ENCODE data around the gene ABHD1.
A peak's percentile ranks its signal among the peaks of the same experiment; 100 is the strongest.
"Not testable (repeated sequence)": the region's sequence is repeated elsewhere in the genome, so short reads cannot be mapped to it uniquely, and the experiment has no call there.

ABHD1 gene

DNA sequence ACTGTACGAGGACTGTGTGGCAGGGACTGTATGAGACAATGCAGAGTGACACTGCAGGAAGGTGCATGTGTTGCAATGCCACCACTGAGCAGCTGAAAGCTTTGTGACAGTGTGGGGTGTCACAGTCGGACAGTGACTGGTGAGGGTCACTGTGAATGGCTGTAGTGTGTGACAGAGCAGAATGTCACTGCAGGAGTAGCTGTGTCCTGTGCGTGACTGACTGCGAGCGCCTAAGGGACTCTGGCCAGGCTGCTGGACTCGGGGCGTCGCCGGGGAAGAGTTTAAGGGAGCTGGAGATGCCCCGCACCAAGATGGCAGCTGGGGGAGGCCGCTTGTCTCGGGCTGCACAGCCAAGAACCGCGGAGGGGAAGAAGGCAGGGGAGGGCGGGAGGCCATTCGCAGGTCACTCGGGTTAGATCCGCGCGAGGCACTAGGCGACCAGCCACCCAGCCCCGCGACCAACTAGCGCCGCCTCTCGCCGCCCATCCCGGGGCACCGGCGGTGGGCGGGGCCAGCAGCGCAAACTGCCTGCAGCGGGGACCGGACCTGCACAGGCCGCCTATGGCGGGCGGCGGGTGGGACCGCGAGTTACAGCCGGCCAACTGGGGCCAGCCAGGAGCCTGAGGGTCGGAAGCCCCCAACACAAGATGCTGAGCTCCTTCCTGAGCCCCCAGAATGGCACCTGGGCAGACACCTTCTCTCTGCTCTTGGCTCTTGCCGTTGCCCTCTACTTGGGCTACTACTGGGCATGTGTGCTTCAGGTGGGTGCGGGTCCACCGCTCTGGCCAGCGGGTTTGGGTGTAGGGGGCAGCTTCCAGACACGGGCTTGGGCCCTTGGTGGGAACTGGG is at the start of gene ABHD1:
TSS of gene ABHD1 (plus strand) at position 514 of the 849 bp plus-strand sequence. CDS start at position 648, 134 bp downstream.
- peak; percentile 77 for DNase-seq (ENCODE audit: low spot score)

- no peak for DNase-seq (ENCODE audit: low spot score)
These were observed 48.7 kb upstream of the ABHD1 start for GRCh38 chr2:27074738-27075565.

DNA sequence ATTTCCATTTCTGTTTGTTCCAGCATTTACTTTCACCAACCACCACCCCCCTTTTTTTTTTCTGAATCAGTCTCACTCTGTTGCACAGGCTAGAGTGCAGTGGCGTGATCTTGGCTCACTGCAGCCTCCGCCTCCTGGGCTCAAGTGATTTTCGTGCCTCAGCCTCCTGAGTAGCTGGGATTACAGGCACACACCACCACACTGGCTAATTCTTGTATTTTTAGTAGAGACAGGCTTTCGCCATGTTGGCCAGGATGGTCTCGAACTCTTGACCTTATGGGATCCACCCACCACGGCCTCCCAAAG is 48.1 kb upstream of the ABHD1 start:
- not testable (repeated sequence) for DNase-seq (ENCODE audit: low spot score)

GRCh38 chr2:27076323-27076722 is 47.3 kb upstream of the ABHD1 start:
- no peak for DNase-seq (ENCODE audit: low spot score)

DNA sequence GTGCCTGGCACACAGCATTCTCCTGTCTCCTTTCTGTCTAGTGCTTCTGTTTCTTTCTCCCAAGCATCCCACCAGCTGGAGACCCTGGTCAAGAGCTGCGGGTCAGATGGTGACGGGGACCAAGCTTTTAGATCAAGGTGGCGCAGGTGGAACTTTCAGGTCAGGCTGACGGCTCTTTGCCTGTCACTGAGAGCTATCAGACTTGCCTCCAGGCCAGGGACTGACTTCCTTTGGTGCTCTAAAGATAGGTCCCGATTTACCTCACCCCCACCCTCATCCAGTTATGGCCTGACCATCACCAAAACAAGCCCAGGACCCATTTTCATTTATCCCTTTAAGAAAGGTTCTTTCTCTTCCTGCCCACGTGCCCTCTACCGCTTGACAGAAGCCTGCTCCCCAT is 46.4 kb upstream of the ABHD1 start:
- no peak for DNase-seq (ENCODE audit: low spot score)

GRCh38 chr2:27078267-27079194 is 45.1 kb upstream of the ABHD1 start, which contains the start of gene EMILIN1:
Gene EMILIN1, plus strand, starts transcription at chr2:27078615. Its CDS starts 451 bp downstream, at chr2:27079066.
- DNase-seq (ENCODE audit: low spot score) = no peak

- DNase-seq (ENCODE audit: low spot score) = no peak
These were observed 44.1 kb upstream of the ABHD1 start for GRCh38 chr2:27079233-27080139.

DNA sequence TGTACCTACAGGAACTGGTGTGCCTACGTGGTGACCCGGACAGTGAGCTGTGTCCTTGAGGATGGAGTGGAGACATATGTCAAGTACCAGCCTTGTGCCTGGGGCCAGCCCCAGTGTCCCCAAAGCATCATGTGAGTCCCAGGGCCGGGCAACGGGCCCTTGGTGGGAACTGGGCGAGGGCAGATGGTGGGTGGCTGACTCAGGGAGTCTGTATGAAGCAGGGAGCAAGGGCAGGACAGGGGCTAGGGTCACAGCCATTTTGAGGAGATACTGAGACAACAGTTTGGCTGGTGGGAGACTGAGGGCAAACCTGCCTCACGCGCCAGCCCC is 43.5 kb upstream of the ABHD1 start:
- DNase-seq (ENCODE audit: low spot score) = no peak

GRCh38 chr2:27080603-27080936 is 43.0 kb upstream of the ABHD1 start:
- DNase-seq (ENCODE audit: low spot score) = no peak

DNA sequence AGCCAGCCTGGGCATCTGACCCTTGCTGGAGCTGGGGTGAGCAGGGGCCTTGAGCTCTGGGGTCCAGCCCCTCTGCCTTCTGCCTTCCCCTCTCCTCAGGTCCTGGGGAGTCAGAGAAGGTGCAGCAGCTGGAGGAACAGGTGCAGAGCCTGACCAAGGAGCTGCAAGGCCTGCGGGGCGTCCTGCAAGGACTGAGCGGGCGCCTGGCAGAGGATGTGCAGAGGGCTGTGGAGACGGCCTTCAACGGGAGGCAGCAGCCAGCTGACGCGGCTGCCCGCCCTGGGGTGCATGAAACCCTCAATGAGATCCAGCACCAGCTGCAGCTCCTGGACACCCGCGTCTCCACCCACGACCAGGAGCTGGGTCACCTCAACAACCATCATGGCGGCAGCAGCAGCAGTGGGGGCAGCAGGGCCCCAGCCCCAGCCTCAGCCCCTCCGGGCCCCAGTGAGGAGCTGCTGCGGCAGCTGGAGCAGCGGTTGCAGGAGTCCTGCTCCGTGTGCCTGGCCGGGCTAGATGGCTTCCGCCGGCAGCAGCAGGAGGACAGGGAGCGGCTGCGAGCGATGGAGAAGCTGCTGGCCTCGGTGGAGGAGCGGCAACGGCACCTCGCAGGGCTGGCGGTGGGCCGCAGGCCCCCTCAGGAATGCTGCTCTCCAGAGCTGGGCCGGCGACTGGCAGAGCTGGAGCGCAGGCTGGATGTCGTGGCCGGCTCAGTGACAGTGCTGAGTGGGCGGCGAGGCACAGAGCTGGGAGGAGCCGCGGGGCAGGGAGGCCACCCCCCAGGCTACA is 41.4 kb upstream of the ABHD1 start:
- DNase-seq (ENCODE audit: low spot score) = no peak

DNA sequence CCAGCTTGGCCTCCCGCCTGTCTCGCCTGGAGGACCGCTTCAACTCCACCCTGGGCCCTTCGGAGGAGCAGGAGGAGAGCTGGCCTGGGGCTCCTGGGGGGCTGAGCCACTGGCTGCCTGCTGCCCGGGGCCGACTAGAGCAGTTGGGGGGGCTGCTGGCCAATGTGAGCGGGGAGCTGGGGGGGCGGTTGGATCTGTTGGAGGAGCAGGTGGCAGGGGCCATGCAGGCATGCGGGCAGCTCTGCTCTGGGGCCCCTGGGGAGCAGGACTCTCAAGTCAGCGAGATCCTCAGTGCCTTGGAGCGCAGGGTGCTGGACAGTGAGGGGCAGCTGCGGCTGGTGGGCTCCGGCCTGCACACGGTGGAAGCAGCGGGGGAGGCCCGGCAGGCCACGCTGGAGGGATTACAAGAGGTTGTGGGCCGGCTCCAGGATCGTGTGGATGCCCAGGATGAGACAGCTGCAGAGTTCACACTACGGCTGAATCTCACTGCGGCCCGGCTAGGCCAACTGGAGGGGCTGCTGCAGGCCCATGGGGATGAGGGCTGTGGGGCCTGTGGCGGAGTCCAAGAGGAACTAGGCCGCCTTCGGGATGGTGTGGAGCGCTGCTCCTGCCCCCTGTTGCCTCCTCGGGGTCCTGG is 40.7 kb upstream of the ABHD1 start:
- no peak for DNase-seq (ENCODE audit: low spot score)

GRCh38 chr2:27083410-27084296 is 40.0 kb upstream of the ABHD1 start:
- peak; percentile 58 for DNase-seq (ENCODE audit: low spot score)

- DNase-seq (ENCODE audit: low spot score) = no peak
These were observed 39.1 kb upstream of the ABHD1 start for GRCh38 chr2:27084297-27085061.

- DNase-seq (ENCODE audit: low spot score) = no peak
These were observed 38.4 kb upstream of the ABHD1 start for GRCh38 chr2:27085062-27085672.

- DNase-seq (ENCODE audit: low spot score) = peak; percentile 80
These were observed 37.9 kb upstream of the ABHD1 start for GRCh38 chr2:27085673-27086089.

- DNase-seq (ENCODE audit: low spot score) = peak; percentile 94
These were observed 37.4 kb upstream of the ABHD1 start for GRCh38 chr2:27086090-27086723.
